Neutrophil (primary cell): ENCODE measurements around the gene TMEM158.

Experiments used
- H3K27ac ChIP-seq: fragments of 200-600 bp; sonication (generic); 2 replicates; pipeline ENCODE4 v1.5.1; 2016; ENCODE audit warnings: mild to moderate bottlenecking, moderate library complexity
- H3K27me3 ChIP-seq: fragments of 200-600 bp; sonication (generic); 2 replicates; pipeline ENCODE4 v1.6.0; 2016; ENCODE audit warnings: mild to moderate bottlenecking
- H3K36me3 ChIP-seq: fragments of 200-600 bp; sonication (generic); 2 replicates; pipeline ENCODE4 v1.5.1; 2017
- H3K4me1 ChIP-seq, 2 experiments: fragments of 200-600 bp in 1 of 2; sonication (generic) in 1 of 2; 1 replicate in 1 of 2; 2 replicates in 1 of 2; pipeline versions ENCODE4 v1.5.1 to v1.6.1; 2013 to 2016; ENCODE audit warnings: low read depth in 1 of 2, low read length in 1 of 2, mild to moderate bottlenecking in 1 of 2, moderate library complexity in 1 of 2; ENCODE audit not compliant: control insufficient read depth in 1 of 2, insufficient read depth in 1 of 2
- H3K4me3 ChIP-seq, 2 experiments: fragments of 200-600 bp in 1 of 2; sonication (generic) in 1 of 2; 1 replicate in 1 of 2; 2 replicates in 1 of 2; pipeline ENCODE4 v1.5.1; 2013 to 2016; ENCODE audit warnings: low read depth in 1 of 2, low read length in 1 of 2, mild to moderate bottlenecking in 1 of 2, moderate library complexity in 1 of 2
- H3K9me3 ChIP-seq: fragments of 200-600 bp; sonication (generic); 2 replicates; pipeline ENCODE4 v1.5.1; 2016
- TF ChIP-seq, protein P1 (sequence below): fragments of 200-600 bp; sonication (generic); IDR thresholded peaks from 2 replicates; pipeline ENCODE4 v1.5.1; 2016; ENCODE audit warnings: antibody characterized with exemption

The TMEM158 gene

DNA sequence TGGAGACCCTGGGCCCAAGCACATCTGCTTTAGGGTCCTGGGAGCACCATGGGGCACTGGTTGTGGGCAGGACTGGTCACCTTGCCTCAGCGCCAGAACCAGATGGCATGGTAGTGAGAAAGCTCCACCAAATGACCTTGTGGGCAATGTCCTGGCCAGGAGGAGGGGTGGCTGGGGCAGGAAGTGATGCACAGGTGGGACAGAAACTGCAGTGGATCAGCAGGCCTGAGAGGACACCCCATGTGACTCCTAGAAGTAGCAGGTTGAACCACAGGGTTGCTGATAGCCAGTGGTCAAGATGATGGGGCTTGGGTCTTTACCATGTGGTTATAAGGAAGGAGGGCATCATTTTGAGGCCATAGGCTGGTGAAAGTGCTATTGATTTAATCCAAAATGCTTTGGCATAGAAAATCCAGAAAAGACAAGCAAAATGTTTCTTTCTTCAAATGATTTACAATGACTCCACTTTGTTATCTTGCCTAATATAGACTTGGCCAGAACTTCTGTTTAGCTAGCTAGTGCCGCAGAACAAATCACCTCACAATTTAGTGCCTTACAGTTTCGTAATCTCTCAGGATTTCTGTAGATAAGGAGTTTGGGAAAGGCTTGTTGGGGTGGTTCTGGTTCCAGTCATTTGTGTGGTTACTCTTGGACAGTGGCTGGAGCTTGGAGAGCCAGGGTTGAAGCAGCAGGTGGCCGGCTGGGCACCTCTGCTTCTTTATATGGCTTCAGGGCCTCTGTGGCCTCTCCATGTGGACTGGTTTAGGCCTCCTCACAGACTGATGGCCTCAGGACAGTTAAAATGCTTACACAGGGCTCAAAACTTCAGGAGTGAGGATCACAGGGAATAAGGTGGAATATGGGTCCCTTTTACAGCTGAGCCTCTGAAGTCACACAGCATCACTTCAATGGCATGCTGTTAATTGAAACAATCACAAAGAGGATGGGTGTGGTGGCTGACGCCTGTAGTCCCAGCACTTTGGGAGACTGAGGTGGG lies 27.5 kb downstream of the TMEM158 start:
- no peak overlapping the region for H3K27ac ChIP-seq
- H3K27me3 ChIP-seq = no peaks in the 10 kb centered on the region
- H3K4me3 ChIP-seq = no peak overlapping the region
- H3K4me1 ChIP-seq = no peaks in the 10 kb centered on the region
- H3K9me3 ChIP-seq = no peaks in the 10 kb centered on the region
- TF ChIP-seq, protein P1, sequence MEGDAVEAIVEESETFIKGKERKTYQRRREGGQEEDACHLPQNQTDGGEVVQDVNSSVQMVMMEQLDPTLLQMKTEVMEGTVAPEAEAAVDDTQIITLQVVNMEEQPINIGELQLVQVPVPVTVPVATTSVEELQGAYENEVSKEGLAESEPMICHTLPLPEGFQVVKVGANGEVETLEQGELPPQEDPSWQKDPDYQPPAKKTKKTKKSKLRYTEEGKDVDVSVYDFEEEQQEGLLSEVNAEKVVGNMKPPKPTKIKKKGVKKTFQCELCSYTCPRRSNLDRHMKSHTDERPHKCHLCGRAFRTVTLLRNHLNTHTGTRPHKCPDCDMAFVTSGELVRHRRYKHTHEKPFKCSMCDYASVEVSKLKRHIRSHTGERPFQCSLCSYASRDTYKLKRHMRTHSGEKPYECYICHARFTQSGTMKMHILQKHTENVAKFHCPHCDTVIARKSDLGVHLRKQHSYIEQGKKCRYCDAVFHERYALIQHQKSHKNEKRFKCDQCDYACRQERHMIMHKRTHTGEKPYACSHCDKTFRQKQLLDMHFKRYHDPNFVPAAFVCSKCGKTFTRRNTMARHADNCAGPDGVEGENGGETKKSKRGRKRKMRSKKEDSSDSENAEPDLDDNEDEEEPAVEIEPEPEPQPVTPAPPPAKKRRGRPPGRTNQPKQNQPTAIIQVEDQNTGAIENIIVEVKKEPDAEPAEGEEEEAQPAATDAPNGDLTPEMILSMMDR = no peak
- no peaks in the 10 kb centered on the region for H3K36me3 ChIP-seq

DNA sequence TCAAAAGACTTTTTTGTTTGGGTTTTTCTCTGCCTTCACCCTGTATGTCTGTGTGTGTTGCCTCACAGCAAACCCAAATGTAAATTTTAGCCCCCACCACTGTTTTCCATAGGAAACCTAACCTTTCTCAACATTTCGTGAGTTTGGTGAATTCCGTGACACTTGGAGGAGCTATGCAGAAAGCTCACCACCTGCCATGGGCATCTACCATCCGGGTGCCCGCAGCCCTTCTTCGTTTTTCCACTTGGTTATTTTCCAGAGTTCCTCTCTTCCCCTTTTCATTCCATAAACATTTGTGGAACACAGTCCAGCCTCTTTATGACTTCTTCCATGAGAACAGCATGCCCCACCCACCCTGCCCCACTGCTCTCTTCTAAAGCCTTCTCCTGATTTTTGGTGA lies 31.3 kb downstream of the TMEM158 start:
- Histone ChIP-seq H3K4me1 (no peaks in the 10 kb centered on the region), H3K27ac (no peak overlapping the region), H3K27me3 (no peaks in the 10 kb centered on the region), H3K4me3 (no peak overlapping the region), H3K36me3 (no peaks in the 10 kb centered on the region), H3K9me3 (no peaks in the 10 kb centered on the region)
- TF ChIP-seq, protein P1 = no peak

DNA sequence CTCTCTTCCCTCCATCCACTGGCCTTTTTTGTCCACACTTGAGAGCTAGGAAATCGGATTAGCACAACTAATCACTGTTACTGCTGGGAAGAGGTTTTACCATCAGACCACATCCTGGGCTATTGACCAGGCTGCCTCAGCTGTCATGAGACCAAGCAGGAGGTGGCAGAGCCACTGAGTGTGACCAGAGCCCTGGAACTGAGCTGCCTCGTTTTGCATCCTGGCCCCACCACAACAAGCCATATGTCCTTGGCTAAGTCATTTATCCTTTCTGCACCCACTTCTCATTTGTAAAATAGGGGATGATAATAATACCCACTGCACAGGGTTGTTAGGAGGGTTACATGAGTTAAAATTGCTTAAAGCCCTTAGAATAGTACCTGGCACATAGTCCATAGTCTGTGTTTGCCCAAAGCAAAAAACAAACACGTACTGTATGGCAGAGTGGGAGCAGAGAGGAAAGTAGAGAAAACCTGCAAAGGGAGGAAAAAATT lies 34.1 kb downstream of the TMEM158 start:
- TF ChIP-seq, protein P1 = no peak
- H3K27ac ChIP-seq = no peak overlapping the region
- H3K4me3 ChIP-seq = no peak overlapping the region
- no peaks in the 10 kb centered on the region for H3K4me1 ChIP-seq
- H3K36me3 ChIP-seq = no peaks in the 10 kb centered on the region
- no peaks in the 10 kb centered on the region for H3K9me3 ChIP-seq
- no peaks in the 10 kb centered on the region for H3K27me3 ChIP-seq

DNA sequence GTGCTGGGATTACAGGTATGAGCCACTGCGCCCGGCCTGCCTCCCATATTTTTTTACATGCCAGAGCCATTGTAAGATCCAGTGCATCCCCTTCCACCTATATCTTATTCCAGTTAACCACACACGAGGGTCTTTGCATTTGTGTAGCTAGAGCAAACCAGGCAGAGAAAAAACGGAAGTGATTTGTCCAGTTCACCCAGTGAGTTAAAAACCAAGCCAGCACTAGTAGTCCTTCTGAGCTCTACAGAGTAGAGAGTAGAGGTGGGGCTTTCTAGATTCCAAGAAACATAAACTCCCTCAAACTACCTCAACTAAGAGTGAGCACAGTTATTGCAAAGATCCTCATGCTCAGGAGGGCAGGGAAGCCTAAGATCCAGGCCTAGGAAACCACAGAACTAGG lies 34.7 kb downstream of the TMEM158 start:
- Histone ChIP-seq H3K27me3 (no peaks in the 10 kb centered on the region), H3K27ac (no peak overlapping the region), H3K4me1 (no peaks in the 10 kb centered on the region), H3K9me3 (no peaks in the 10 kb centered on the region), H3K4me3 (no peak overlapping the region), H3K36me3 (no peaks in the 10 kb centered on the region)
- TF ChIP-seq, protein P1 = no peak

DNA sequence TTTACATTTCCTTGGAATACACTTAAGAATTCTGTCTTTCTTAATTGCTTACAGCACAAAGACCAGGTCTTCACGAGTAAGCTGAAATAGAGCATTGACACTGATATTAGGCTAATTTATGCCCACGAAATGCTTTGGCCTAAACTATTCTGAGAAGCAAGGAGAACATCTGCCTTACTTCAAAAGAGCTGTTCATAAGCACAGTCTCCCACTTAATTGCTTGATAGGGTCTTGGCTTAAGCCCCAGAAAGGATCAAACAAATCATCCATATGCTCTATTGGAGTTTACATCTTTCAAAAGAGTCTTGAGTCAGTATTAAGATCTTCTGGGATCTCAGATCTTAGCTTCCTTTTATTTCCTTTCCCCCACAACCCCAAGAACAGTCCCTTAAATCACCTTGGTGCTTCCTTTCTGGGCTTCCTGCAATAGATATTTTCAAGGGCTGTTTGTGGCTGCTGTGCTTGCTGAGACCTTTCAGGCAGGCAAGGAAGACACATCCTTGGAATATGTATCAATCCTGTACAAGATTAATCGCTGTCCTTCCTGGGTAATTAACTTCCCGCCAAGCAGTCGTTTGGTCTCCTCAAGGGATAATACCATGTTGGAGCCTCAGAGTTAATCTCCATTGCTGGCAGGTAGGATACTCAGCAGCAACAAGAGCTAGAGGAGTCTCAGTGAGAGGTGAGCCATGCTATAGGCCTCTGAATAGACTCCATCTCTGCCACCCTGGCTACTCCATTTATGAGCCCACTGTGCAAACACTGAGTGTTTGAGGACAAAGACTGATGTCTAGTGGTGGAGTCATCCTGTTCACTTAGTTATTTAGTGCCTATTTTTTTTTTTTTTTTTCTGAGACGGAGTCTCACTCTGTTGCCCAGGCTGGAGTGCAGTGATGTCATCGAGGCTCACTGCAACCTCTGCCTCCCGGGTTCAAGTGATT lies 37.1 kb downstream of the TMEM158 start:
- H3K36me3 ChIP-seq = no peaks in the 10 kb centered on the region
- H3K9me3 ChIP-seq = no peaks in the 10 kb centered on the region
- TF ChIP-seq, protein P1 = no peak
- H3K27ac ChIP-seq = no peak overlapping the region
- H3K27me3 ChIP-seq = no peaks in the 10 kb centered on the region
- H3K4me1 ChIP-seq = no peaks in the 10 kb centered on the region
- no peak overlapping the region for H3K4me3 ChIP-seq
